Hematopoietic multipotent progenitor cell treated with erythropoietin and hydrocortisone succinate and interleukin-3 and kit ligand, for 17 days (in vitro differentiated cells): ENCODE data around the gene HERC4.
"Not testable (repeated sequence)": the region's sequence is repeated elsewhere in the genome, so short reads cannot be mapped to it uniquely, and the experiment has no call there.

Experiments used
- DNase-seq: peaks from one replicate; pipeline ENCODE4 v3.0.0-alpha.2; 2015; ENCODE audit warnings: low spot score

Gene HERC4

GRCh38 chr10:67878133-67878532 is 196.9 kb downstream of the HERC4 start:
- DNase-seq: no peak

- not testable (repeated sequence) for DNase-seq
Measured at GRCh38 chr10:67877421-67877820, 197.7 kb downstream of the HERC4 start.

GRCh38 chr10:67875340-67876238 is 199.5 kb downstream of the HERC4 start:
- DNase-seq: no peak
